Frontal cortex (tissue), 4 donors: Measurements from ENCODE around the gene HS6ST1. TPM values are rescaled to one million over a fixed set of nuclear protein-coding genes. Genes with fewer than 3 reads are reported as not detected.
A peak's percentile ranks its signal among the peaks of the same experiment; 100 is the strongest.
"Not testable (repeated sequence)": the region's sequence is repeated elsewhere in the genome, so short reads cannot be mapped to it uniquely, and the experiment has no call there.

Experiments used
- DNase-seq, 2 donors: peaks; one replicate each; pipeline ENCODE4 v3.0.0; 2012; ENCODE audit warnings: low spot score in 2 of 2
- FAIRE-seq: peaks from 2 replicates; lab custom pipeline; 2012; peaks lifted over from hg19 to GRCh38; lab: Jason Lieb, UNC
- total RNA-seq: library from RNA; depleted of rRNA; stranded (reverse); fragments of >200 nt; gene quantifications from one replicate; pipeline ENCODE4 v1.2.3, GENCODE V29; 2014
- donor health status: control.
- donor health status: control.
- donor health status: control.

The HS6ST1 gene
- total RNA-seq, 1 donor from 2014 or later: 51.8 TPM

- peak in 1 of 2 donors; percentile 2 for DNase-seq
- FAIRE-seq: no peak
These were observed 5.6 kb upstream of the HS6ST1 start for GRCh38 chr2:128324008-128324896.

DNA sequence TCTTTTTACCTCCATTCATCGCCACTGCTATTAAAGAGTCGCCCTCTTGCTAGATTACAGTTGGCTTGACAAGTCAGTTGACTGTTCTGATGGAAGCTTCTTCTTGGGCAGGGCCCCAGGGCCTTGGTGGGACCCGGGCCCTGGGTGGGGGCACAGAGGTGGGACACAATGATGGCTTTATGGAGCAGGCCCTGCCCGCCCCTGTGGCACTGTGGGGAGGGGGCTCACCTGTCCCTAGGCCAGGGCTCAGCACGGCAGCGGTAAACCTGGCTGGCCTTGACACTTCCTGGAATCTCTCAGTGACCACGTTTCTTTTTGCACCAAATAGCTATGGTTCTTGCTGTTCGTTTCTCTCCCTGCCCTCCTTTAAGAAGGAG, 4.9 kb upstream of the HS6ST1 start:
- FAIRE-seq (no peak), DNase-seq (peak in 1 of 2 donors; percentile 11)

DNA sequence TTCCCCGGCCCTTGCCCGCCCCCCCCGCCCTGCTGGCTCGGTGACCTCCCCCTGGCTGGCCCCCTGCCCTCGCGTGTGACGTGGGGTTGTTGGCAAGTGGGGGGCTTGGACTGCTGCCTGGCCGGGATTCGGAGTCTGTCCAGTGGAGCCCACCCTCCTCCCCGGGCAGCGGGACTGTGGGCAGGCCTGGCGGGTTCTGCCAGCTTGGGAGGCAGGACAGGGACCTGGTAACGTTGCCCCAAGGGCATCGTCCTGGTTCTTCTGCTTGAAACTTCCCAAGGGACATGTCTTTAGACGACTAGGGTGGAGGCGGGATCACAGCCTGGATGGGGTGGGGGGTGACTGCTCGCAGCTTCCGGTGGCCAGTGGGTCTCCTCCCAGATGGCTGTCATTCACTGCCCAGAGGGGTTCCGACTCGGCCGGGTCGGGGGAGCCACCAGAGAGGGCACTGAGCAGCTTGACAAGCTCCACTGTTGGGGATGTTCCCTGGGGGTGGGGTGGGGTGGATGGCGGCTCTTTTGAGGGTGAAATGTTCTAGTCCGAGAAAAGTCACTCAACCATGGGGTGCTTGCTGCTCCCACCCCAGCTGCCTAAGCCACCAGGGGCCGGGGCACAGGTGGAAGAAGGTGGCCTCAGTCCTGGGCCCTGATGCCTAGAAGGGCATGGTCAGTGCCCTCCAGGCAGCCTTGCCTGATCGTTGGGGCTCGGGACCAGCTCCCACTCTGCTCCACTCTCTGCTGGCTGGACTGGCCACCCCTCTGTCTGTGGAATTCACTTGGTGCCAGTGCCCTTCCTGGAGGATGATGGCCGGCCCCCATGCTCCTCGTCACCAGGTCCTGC, 4.3 kb upstream of the HS6ST1 start:
- DNase-seq: peak in 1 of 2 donors; percentile 8
- no peak for FAIRE-seq

- DNase-seq (peak; percentile 95), FAIRE-seq (no peak)
These were observed 3.4 kb upstream of the HS6ST1 start for GRCh38 chr2:128321784-128322714.

DNA sequence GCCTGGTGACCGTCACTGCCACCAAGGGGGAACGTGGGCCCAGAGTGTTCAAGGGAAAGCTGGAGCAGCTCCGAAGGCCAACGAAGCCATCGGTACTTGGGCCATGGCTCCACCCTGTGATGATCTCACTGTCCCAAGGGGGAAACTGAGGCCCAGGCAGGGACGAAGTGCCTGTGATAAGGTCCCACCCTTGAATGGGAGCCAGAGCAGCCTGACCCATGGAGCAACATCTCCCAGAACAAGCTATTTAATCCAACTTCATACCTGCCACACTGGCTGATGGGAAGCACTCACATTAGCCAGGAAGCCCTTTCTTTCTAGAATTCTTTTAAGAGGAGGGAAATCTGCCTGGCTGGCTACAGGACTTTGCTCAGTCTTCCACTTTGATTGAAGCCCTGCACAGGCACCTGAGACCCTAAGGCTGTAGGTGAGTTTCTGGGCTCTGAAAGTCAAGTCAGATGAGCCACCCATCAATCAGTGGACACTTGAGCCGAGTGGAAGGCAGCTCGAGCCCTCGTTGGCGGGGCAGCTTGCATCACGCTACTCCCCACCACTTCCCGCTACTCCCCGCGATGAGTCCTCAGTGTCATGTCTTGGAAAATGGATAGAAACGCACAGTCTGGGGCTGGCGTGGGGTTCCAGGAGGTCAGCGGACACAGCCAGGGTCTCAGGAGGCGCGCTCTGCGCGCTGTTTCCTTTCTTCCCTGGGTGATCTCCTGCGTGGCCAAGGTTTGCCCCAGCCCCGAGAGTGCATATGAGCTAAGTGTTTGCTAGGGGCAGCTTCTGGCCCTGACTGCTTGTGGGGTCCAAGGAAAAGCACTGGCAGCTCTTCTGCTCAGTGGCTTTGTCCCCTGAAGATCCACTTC, 2.5 kb upstream of the HS6ST1 start:
- DNase-seq (no peak), FAIRE-seq (no peak)

- FAIRE-seq: no peak
- no peak for DNase-seq
These were observed 1.7 kb upstream of the HS6ST1 start for GRCh38 chr2:128320192-128320905.

- DNase-seq (no peak), FAIRE-seq (no peak)
These were observed 1.0 kb upstream of the HS6ST1 start for GRCh38 chr2:128319631-128320191.

DNA sequence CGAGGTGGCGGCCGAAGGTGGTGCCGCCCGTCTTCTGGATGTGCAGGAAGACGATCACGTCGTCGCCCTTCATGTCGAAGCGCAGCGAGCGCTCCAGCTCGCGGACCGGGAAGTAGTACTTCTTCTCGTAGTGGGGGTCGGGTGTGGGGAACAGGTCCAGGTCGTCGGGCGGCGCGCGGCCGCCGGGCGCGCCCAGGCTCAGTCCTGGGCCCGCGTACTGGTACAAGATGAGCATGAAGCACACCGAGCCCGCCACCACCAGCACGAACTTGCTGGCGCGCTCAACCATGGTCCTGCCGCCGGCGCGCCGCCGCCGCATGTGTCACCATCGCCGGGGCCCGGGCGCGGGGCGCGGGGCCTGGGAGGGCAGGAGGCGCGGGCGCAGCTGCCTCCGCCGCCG, 423 bp downstream of the HS6ST1 start:
- not testable (repeated sequence) for FAIRE-seq, DNase-seq

DNA sequence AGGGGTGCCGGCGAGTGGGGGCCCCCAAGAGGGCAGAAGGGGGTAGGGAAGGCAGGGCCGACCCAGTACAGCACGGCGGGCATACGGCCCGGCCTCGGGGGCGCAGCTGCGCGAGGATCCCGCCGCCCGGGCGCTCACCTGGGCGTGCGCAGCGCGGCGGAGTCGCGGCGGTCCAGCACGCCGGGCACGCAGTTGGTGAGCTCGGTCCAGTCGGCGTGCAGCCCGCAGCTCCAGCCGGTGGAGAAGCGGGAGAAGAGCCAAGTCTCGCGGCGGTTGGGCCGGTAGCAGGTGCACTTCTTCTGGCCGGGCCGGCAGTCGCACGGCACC, 806 bp downstream of the HS6ST1 start:
- not testable (repeated sequence) for FAIRE-seq, DNase-seq

- peak in 1 of 2 donors; percentile 29 for DNase-seq
These were observed 1.3 kb downstream of the HS6ST1 start for GRCh38 chr2:128317181-128317898.

DNA sequence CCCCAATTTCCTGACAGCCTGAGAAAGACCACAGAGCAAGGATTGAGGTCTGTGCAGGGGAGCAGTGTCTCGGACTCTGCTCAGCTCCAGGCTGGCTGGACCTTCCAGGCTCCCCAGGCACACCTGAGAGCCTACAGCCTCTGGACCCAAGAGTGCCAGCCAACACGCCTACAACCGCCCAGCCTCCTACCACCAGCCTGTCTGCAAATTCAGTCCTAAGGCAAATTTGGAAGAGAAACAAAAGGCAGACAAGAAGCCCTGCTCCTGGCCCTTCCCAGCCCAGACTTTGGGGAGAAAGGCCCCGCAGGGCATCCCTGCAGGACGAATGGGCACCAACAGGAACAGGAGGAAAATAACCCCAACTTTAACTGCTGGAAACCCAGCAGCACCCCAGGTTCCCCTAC, 1.9 kb downstream of the HS6ST1 start:
- FAIRE-seq (no peak), DNase-seq (peak; percentile 6 to 16)

More at GRCh38 chr2:128317181-128317898, 1.3 kb downstream of the HS6ST1 start:
- FAIRE-seq: no peak

DNA sequence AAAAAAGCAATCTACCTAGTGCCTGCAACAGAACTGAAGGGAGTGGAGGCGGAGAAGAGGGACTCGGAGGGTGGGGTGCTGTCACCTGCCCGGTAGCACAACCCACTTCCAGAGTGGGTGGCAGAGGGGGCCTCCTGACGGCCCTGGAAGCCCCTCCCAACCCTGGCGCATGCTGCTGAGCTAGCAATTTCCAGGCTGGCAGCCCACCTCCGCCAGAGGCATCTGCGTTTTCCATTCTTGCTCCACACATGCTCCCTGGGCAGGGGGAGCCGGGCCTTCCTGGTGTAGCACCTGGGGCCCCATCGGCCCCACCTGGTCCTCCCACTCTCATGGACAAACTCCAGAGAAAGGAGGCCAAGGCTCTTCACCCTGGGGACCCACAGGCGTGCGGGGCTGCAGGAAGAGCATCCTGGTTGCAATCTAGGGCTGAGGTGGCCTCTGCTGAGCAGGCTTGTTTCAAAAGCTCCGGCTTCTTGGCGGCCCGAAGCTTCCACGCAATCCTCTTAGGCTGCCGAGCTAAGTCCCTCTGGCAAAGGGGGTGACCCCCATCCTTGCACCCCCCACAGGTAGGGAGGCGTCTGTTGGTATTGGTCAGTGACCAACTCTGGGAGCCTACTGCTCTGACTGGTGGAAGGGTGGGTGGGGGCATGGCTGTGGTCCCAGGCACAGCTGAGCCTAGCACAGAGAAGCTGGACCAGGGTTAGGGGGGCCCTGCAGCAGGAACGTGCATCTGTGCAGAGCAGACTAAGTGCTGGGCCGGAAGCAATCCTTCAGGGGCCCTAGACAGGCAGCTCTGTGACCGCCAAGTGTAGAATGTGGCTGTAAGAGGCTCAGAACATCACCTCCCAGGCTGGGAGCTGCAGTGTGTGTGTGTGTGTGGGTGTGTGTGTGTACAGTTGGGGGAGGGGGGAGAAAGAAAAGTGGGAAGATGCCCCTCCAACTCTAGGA, 2.6 kb downstream of the HS6ST1 start:
- peak; percentile 13 to 23 for DNase-seq

GRCh38 chr2:128315122-128315828, 3.4 kb downstream of the HS6ST1 start:
- FAIRE-seq (no peak), DNase-seq (peak; percentile 8 to 11)

More for the DNA sequence above, 2.6 kb downstream of the HS6ST1 start:
- no peak for FAIRE-seq

DNA sequence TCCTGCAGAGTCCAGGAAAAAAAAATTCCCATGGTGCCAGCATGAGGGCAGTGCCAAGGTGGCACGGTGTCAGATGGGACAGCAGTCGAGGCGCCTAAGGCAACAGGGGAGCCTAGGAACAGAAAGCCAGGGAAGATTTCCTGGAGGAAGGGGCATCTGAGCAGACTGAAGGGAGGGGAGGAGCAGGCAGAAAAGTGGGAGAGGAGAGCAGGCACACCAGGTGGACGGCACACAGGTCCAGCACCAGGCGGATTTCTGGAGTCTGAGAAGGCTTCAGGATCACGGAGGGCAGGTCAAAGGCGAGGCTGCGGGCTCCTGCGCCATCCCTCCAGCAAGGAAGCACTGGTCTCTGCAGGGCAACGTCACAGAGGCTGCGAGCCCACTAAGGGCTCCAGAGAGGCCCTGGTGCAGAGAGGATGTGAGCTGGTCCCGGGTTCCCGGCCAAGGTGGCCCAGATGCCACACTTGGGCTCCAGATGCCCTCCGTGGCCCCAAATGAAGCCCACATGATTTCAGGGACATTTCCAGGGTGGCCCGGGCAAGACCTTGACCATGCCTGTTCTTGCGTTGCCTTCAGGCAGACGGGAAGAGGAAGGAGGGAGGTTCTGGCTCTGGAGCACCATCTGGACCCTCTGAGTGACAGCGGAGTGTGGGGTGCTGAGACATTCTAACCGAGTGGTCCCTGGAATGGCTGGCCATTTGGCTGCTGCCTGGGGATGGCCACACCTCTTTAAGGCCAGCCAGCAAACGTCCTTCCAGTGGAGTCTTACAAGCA, 4.1 kb downstream of the HS6ST1 start:
- peak; percentile 14 to 15 for DNase-seq
- no peak for FAIRE-seq

DNA sequence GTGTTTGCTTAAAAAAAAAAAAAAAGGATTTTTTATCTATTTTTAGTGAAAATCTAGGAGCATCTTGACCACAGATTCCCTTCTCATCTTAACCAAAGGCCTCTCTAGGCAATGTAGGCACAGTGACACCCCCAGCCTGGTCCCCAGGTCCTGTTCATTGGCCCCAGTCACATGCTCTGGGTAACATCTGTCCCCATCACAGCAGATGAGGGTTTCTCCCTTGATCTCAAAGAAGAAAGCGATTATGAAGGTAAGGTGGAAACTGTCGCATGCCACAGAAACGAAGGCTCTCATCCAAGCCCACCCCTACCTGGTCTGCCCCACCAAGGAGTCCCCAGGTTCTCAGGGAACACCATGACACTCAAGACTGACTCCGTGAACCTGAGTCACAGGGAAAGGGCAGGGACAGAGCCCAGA, 4.7 kb downstream of the HS6ST1 start:
- DNase-seq (peak in 1 of 2 donors; percentile 8), FAIRE-seq (no peak)
